Neural crest cell (in vitro differentiated cells): Measurements from ENCODE around the gene CASP14. TPM values are rescaled to one million over a fixed set of nuclear protein-coding genes. Genes with fewer than 3 reads are reported as not detected.
"Not testable (repeated sequence)": the region's sequence is repeated elsewhere in the genome, so short reads cannot be mapped to it uniquely, and the experiment has no call there.

Source experiments
- DNase-seq: peaks from one replicate; pipeline ENCODE4 v3.0.0; 2021; ENCODE audit warnings: low read depth, mixed read lengths, low spot score
- H3K27ac Mint-ChIP-seq: one replicate; pipeline ENCODE4 v1.8.0; 2021; ENCODE audit warnings: mild to moderate bottlenecking, mixed read lengths; ENCODE audit not compliant: unreplicated experiment
- H3K27me3 Mint-ChIP-seq: 2 replicates; pipeline ENCODE4 v1.8.0; 2021; ENCODE audit warnings: low read depth, mild to moderate bottlenecking, mixed read lengths
- H3K36me3 Mint-ChIP-seq: 2 replicates; pipeline ENCODE4 v1.8.0; 2021; ENCODE audit warnings: low read depth, mild to moderate bottlenecking, mixed read lengths
- H3K4me1 Mint-ChIP-seq: 2 replicates; pipeline ENCODE4 v1.8.0; 2021; ENCODE audit warnings: mixed read lengths
- H3K4me3 Mint-ChIP-seq: one replicate; pipeline ENCODE4 v1.8.0; 2021; ENCODE audit warnings: mild to moderate bottlenecking, mixed read lengths
- H3K9me3 Mint-ChIP-seq: 2 replicates; pipeline ENCODE4 v1.8.0; 2021; ENCODE audit warnings: mixed read lengths
- CTCF ChIP-seq: fragments of 200-600 bp; sonication (generic); conservative IDR thresholded peaks from 2 replicates; pipeline ENCODE4 v1.5.0; 2021; ENCODE audit warnings: antibody characterized with exemption, mild to moderate bottlenecking
- total RNA-seq: library from RNA; stranded (reverse); gene quantifications from 2 replicates; pipeline ENCODE4 v1.2.1, GENCODE V29; 2021

The CASP14 gene
- total RNA-seq, 1 donor from 2014 or later: not detected

GRCh38 chr19:15074371-15074770 lies 25.1 kb downstream of the CASP14 start:
- no peaks in the 10 kb centered on the region for H3K36me3 Mint-ChIP-seq
- no peak for TF ChIP-seq CTCF
- no peak overlapping the region for H3K27ac Mint-ChIP-seq
- no peaks in the 10 kb centered on the region for H3K9me3 Mint-ChIP-seq
- no peak overlapping the region for H3K4me3 Mint-ChIP-seq
- DNase-seq: no peak
- peaks cover 45% of the 10 kb centered on the region for H3K27me3 Mint-ChIP-seq
- peaks cover 5% of the 10 kb centered on the region for H3K4me1 Mint-ChIP-seq

- TF ChIP-seq CTCF: no peak
- H3K36me3 Mint-ChIP-seq: no peaks in the 10 kb centered on the region
- peaks cover 48% of the 10 kb centered on the region for H3K27me3 Mint-ChIP-seq
- no peak overlapping the region for H3K27ac Mint-ChIP-seq
- no peak for DNase-seq
- H3K4me1 Mint-ChIP-seq: peaks cover 5% of the 10 kb centered on the region
- no peak overlapping the region for H3K4me3 Mint-ChIP-seq
- H3K9me3 Mint-ChIP-seq: no peaks in the 10 kb centered on the region
Observed at GRCh38 chr19:15075806-15076205, 26.5 kb downstream of the CASP14 start.

GRCh38 chr19:15080002-15080401 lies 30.7 kb downstream of the CASP14 start:
- not testable (repeated sequence) for H3K9me3 Mint-ChIP-seq, H3K27ac Mint-ChIP-seq

GRCh38 chr19:15081911-15082310 lies 32.6 kb downstream of the CASP14 start, which contains the start of gene OR1I1:
TSS of gene OR1I1 (plus strand) at chr19:15082211. CDS start at chr19:15087066, 4,855 bp downstream.
- Mint-ChIP-seq H3K36me3 (no peaks in the 10 kb centered on the region), H3K4me1 (no peaks in the 10 kb centered on the region), H3K9me3 (no peaks in the 10 kb centered on the region), H3K27me3 (peaks cover 79% of the 10 kb centered on the region), H3K4me3 (no peak within 1 kb of the TSS), H3K27ac (no peak within 1 kb of the TSS)
- no peak for TF ChIP-seq CTCF
- no peak for DNase-seq

More at GRCh38 chr19:15080002-15080401, 30.7 kb downstream of the CASP14 start:
- DNase-seq, H3K4me1 Mint-ChIP-seq, H3K4me3 Mint-ChIP-seq, H3K36me3 Mint-ChIP-seq: not testable (repeated sequence)
- H3K27me3 Mint-ChIP-seq: peaks cover 67% of the 10 kb centered on the region

- no peaks in the 10 kb centered on the region for H3K36me3 Mint-ChIP-seq
- H3K27me3 Mint-ChIP-seq: peaks cover 73% of the 10 kb centered on the region
Observed at GRCh38 chr19:15087182-15087581, 37.9 kb downstream of the CASP14 start.

More at GRCh38 chr19:15087182-15087581, 37.9 kb downstream of the CASP14 start:
- TF ChIP-seq CTCF: no peak
- no peak for DNase-seq
- Mint-ChIP-seq H3K27ac (no peak overlapping the region), H3K4me1 (no peaks in the 10 kb centered on the region), H3K4me3 (no peak overlapping the region), H3K9me3 (no peaks in the 10 kb centered on the region)
